Astrocyte of the spinal cord (primary cell): ENCODE results near the gene ARL4A.

Experiments used
- DNase-seq: peaks from one replicate; pipeline ENCODE4 v3.0.0; 2011; ENCODE audit warnings: low read depth, low spot score
- H3K4me3 ChIP-seq: 2 replicates; pipeline ENCODE4 v1.5.1; 2011; ENCODE audit warnings: low read depth, mild to moderate bottlenecking, low read length, moderate library complexity
- in situ Hi-C: cut with HindIII; loops from 2 replicates; pipeline ENCODE4 v1.10.0; 2017; ENCODE audit warnings: low sequenced_read_pairs
- TF ChIP-seq, protein P1 (sequence below): IDR thresholded peaks from 2 replicates; pipeline ENCODE4 v1.5.1; 2012; ENCODE audit warnings: low read depth, mild to moderate bottlenecking, low read length, inconsistent platforms

Gene ARL4A

DNA sequence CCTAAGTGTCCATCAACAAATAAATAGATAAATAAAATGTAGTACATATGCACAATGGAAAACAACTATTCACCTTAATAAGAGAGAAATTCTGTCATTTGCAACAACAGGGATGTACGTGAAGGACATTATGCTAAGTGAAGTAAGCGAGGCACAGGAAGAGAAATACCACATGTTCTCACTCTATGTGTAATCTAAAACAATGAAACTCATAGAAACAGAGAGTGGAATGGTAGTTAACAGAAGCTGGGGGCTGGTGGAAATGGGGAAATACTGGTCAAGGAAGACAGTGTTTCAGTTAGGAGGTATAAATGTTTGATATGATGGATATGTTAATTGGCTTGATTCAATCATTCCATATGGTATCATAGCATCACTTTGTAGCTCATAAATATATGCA is 43.1 kb downstream of the ARL4A start:
- H3K4me3 ChIP-seq = no peak overlapping the region
- DNase-seq = no peak
- in situ Hi-C loops = no loop called here
- TF ChIP-seq, protein P1, sequence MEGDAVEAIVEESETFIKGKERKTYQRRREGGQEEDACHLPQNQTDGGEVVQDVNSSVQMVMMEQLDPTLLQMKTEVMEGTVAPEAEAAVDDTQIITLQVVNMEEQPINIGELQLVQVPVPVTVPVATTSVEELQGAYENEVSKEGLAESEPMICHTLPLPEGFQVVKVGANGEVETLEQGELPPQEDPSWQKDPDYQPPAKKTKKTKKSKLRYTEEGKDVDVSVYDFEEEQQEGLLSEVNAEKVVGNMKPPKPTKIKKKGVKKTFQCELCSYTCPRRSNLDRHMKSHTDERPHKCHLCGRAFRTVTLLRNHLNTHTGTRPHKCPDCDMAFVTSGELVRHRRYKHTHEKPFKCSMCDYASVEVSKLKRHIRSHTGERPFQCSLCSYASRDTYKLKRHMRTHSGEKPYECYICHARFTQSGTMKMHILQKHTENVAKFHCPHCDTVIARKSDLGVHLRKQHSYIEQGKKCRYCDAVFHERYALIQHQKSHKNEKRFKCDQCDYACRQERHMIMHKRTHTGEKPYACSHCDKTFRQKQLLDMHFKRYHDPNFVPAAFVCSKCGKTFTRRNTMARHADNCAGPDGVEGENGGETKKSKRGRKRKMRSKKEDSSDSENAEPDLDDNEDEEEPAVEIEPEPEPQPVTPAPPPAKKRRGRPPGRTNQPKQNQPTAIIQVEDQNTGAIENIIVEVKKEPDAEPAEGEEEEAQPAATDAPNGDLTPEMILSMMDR = no peak

DNA sequence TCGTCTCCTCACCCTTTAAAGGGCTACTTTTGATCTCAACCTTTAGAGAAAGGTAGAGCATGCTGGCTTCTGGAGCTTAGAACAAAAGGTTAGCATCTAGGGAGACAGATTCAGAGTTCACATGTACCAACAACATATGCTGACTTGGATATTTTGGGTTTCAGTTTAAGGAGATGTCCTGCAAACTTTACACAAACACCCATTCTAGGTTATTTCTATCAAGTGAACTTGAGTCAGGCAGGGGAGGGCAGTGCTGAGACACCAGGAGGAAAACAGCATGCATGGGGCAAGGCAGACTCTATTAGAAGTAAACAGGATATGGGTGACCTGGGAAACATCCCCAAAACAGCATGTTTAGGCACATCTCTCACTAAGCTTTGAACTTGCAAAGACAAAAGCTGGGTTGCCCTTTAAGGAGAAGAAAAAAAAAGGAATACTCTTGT is 43.8 kb downstream of the ARL4A start:
- in situ Hi-C loops = no loop called here
- TF ChIP-seq, protein P1 = no peak
- DNase-seq = peak; percentile 18
- H3K4me3 ChIP-seq = no peak overlapping the region

DNA sequence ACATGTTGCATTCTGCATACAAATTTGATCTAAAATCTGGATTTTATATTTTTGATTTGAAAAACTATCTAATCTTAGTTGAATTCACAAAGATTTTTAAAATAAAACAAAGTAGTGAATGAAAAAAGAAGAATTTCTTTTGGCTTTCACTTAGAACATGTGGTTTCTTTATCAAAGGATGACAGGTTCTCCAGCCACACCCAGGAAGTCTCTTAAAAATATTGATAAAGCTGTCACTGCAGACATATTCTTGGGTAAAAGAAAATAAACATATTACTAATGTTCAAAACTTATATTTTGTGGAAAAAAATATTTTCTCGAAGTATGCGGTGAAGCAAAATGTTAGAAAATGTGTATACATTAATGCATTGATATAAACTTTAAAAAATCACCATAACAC is 44.3 kb downstream of the ARL4A start:
- in situ Hi-C loops = no loop called here
- TF ChIP-seq, protein P1 = no peak
- no peak for DNase-seq
- H3K4me3 ChIP-seq = no peak overlapping the region

DNA sequence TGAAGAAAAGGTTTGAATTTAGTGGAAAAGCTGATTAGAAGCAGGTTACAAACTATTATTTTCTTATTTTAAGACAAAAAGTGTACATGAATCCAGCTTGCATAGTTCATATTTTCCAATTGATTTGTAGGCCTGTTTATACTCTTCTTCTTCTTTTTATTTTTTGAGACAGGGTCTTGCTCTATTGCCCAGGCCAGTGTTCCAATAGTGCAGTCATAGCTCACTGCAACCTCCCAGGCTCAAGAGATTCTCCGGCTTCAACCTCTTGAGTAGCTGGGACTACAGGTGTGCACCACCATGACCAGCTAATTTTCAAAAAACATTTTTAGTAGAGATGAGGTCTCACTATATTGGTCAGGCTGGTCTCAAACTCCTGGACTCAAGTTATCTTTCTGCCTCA is 45.0 kb downstream of the ARL4A start:
- in situ Hi-C loops = no loop called here
- DNase-seq = no peak
- TF ChIP-seq, protein P1 = no peak
- no peak overlapping the region for H3K4me3 ChIP-seq

DNA sequence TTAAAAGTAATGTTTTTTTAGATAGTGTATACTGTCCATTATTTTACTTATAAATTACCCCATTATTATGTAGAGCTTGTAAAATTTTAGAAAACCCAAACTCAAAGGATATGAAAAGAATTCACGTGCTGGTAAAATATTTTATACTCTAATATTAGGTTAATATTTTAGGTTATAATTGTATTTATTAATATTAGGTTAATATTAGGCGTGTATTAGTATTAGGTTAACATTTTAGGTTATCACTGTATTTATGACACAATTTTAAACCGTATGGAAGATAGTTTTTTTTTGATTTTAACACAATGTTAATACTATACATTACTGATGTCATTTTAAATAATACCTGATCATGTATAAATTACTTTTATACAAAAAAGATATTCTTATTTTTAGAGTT is 48.5 kb downstream of the ARL4A start:
- TF ChIP-seq, protein P1 = no peak
- H3K4me3 ChIP-seq = no peak overlapping the region
- in situ Hi-C loops = no loop called here
- DNase-seq = no peak

DNA sequence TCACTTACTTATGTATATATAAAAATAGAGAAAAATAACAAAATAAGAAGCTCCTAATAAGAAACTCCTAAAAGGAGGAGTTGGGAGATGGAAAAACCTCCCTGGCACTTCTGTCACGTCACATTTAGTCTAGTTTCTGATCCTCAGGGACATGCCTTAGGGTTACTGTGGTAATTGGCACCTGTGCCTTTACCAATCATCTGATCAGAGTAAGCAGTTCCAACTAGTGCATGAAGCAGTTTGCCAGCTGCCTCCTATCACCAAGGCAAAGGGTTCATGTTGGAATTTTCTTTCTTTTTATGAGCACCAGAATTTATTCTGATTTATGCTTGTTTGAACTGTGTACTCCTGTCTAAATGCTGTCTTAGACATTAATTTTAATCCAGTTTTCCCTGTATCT is 49.9 kb downstream of the ARL4A start:
- in situ Hi-C loops = no loop called here
- TF ChIP-seq, protein P1 = no peak

DNA sequence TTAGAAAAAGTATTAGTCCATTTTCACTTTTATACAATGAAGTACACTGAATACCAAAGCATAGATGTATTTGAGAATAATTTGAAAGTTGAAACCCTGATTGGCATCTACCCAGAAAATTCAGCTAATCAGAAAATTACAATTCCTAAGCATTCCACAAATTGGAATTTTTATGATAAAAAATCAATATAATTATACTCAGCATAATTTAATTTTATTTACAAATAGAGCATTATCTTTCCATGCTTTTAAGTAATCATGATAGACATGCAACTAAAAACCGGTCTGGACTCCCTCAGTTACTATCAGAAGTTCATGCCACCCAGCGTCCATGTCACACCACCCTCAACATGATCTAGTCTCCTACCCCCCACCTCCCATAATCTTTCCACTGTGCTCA is 50.4 kb downstream of the ARL4A start:
- TF ChIP-seq, protein P1 = no peak
- DNase-seq = no peak
- in situ Hi-C loops = no loop called here
- no peak overlapping the region for H3K4me3 ChIP-seq

More for the DNA sequence above, 49.9 kb downstream of the ARL4A start:
- no peak for DNase-seq
- no peak overlapping the region for H3K4me3 ChIP-seq
